ENCODE results near the gene FOXP1.

- TF ChIP-seq EZH2 (IDR thresholded peaks at IDR 0.05; ENCODE audit: insufficient read depth, poor library complexity, severe bottlenecking) (no peak), EZH2phosphoT487 (IDR thresholded peaks at IDR 0.05; ENCODE audit: insufficient read depth, low read depth) (no peak)
Observed at GRCh38 chr3:70926835-70927234, 656.7 kb downstream of the FOXP1 start.
